Dendritic cell treated with granulocyte-macrophage colony-stimulating factor and Interleukin-4, amounts not matched to agents 40 ng/mL and 50 ng/mL, for 4 days (primary cell): Measurements from ENCODE around the gene RUNX2.

Experiments used
- H3K27ac Mint-ChIP-seq: one replicate; pipeline ENCODE4 v1.8.0; 2022; ENCODE audit warnings: mild to moderate bottlenecking, mixed read lengths
- H3K27me3 Mint-ChIP-seq: one replicate; pipeline ENCODE4 v1.8.0; 2022; ENCODE audit warnings: mild to moderate bottlenecking, mixed read lengths
- H3K36me3 Mint-ChIP-seq: one replicate; pipeline ENCODE4 v1.8.0; 2022; ENCODE audit warnings: low read depth, mixed read lengths
- H3K4me1 Mint-ChIP-seq: one replicate; pipeline ENCODE4 v1.8.0; 2022; ENCODE audit warnings: low read depth, mixed read lengths
- H3K4me3 Mint-ChIP-seq: one replicate; pipeline ENCODE4 v1.8.0; 2022; ENCODE audit warnings: mild to moderate bottlenecking, moderate library complexity, mixed read lengths
- H3K9me3 Mint-ChIP-seq: one replicate; pipeline ENCODE4 v1.8.0; 2022; ENCODE audit warnings: mixed read lengths
- intact Hi-C: fragments of 100-400 bp; cut with micrococcal nuclease; formaldehyde crosslinking; loops from one replicate; pipeline ENCODE4 v1.15.0; 2022

The RUNX2 gene

DNA sequence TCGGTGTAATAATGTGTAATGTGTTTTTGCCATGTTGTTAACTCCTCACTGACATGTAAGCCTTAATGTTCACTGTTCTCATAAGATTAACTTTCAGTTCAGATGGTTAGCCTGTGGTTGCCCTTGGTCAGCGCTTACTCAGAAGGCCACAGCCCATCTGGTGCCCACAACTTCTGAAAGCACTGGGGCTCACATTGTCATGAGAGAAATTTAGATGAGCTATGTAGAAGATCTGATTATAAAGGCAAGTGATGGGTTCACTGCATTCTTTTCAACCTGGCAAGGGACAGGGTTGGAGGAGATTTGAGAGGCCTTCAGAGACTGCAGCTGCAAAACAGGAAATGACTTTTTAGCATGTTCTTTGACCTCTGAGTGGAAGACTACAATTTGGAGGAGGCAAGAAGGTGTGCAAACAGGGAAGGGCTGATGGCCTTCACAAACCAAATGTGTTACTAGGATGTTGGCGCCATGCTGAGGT is 291.9 kb downstream of the RUNX2 start:
- intact Hi-C loops, result no loop called here
- H3K4me3 Mint-ChIP-seq, result no peak overlapping the region
- no peaks in the 10 kb centered on the region for H3K27me3 Mint-ChIP-seq
- H3K36me3 Mint-ChIP-seq, result no peaks in the 10 kb centered on the region
- no peaks in the 10 kb centered on the region for H3K9me3 Mint-ChIP-seq
- no peaks in the 10 kb centered on the region for H3K4me1 Mint-ChIP-seq
- H3K27ac Mint-ChIP-seq, result no peak overlapping the region

GRCh38 chr6:45624228-45624627 is 296.1 kb downstream of the RUNX2 start:
- H3K27me3 Mint-ChIP-seq, result no peaks in the 10 kb centered on the region
- no peaks in the 10 kb centered on the region for H3K36me3 Mint-ChIP-seq
- H3K4me3 Mint-ChIP-seq, result no peak overlapping the region
- H3K9me3 Mint-ChIP-seq, result no peaks in the 10 kb centered on the region
- H3K27ac Mint-ChIP-seq, result no peak overlapping the region
- intact Hi-C loops, result no loop called here
- no peaks in the 10 kb centered on the region for H3K4me1 Mint-ChIP-seq

GRCh38 chr6:45625191-45625664 is 297.1 kb downstream of the RUNX2 start:
- H3K27ac Mint-ChIP-seq, result no peak overlapping the region
- no peaks in the 10 kb centered on the region for H3K4me1 Mint-ChIP-seq
- H3K4me3 Mint-ChIP-seq, result no peak overlapping the region
- no peaks in the 10 kb centered on the region for H3K9me3 Mint-ChIP-seq
- no peaks in the 10 kb centered on the region for H3K36me3 Mint-ChIP-seq
- intact Hi-C loops, result no loop called here
- H3K27me3 Mint-ChIP-seq, result no peaks in the 10 kb centered on the region

GRCh38 chr6:45626087-45626891 is 298.2 kb downstream of the RUNX2 start:
- no peaks in the 10 kb centered on the region for H3K36me3 Mint-ChIP-seq
- no peaks in the 10 kb centered on the region for H3K9me3 Mint-ChIP-seq
- no peak overlapping the region for H3K27ac Mint-ChIP-seq
- intact Hi-C loops, result no loop called here
- H3K27me3 Mint-ChIP-seq, result no peaks in the 10 kb centered on the region
- no peaks in the 10 kb centered on the region for H3K4me1 Mint-ChIP-seq
- no peak overlapping the region for H3K4me3 Mint-ChIP-seq

DNA sequence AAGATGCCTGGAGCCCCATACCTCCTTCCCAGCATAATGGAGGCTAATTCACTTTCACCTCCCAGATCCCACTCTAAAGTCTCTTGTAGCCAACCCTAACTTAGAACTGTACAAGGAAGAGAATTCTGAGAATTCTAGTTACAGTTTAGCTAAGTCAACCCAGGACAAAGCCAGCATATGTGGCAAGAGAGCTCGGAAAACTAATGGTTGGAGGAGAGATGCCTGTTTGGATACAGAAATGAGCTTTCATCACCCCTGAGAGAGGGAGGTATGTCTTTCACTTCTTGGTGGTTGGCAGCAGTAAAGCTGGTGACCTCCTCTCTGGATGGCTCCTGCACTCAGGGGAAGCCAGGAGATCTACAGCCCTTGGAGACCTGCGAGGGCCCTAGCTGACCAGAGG is 302.2 kb downstream of the RUNX2 start:
- Mint-ChIP-seq H3K4me1 (no peaks in the 10 kb centered on the region), H3K27me3 (no peaks in the 10 kb centered on the region), H3K27ac (no peak overlapping the region), H3K9me3 (no peaks in the 10 kb centered on the region), H3K36me3 (no peaks in the 10 kb centered on the region), H3K4me3 (no peak overlapping the region)
- intact Hi-C loops, result no loop called here

DNA sequence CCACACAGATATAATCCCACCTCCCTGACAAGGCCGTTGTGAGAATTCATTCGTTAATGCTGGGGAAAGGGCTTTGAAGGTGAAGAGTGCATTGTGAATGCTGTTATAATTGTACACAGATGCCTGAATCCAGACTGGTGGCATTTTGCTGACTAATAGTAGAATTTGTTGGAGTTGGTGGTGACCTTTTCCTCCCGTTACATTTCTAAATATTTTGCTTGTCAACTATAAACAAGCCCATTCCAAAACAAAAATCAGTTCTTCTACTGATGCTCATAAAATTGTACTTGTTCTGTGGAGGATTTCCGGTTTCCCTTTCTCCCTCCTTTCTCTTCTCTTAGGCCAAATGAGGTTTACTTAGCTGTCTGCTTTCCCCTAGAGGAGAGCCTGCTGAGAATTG is 302.7 kb downstream of the RUNX2 start:
- H3K36me3 Mint-ChIP-seq, result no peaks in the 10 kb centered on the region
- intact Hi-C loops, result no loop called here
- H3K4me1 Mint-ChIP-seq, result no peaks in the 10 kb centered on the region
- no peak overlapping the region for H3K4me3 Mint-ChIP-seq
- H3K27me3 Mint-ChIP-seq, result no peaks in the 10 kb centered on the region
- H3K27ac Mint-ChIP-seq, result no peak overlapping the region
- no peaks in the 10 kb centered on the region for H3K9me3 Mint-ChIP-seq

DNA sequence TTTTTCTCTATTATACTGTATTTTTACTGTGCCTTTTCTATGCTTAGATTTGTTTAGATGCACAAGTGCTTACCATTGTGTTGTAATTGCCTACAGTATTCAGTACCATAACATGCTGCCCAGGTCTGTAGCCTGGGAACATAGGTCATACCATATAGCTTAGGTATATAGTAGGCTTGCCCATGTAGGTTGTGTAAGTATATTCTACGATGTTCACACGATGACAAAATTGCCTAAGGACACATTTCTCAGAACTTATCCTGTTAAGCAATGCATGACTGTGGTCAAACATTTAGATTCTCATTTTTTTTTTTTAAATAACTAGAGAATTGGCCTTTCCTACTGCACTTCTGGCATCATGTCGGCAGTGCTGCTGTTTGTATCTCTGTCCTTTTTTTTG is 303.3 kb downstream of the RUNX2 start:
- no peak overlapping the region for H3K27ac Mint-ChIP-seq
- intact Hi-C loops, result no loop called here
- H3K4me1 Mint-ChIP-seq, result no peaks in the 10 kb centered on the region

DNA sequence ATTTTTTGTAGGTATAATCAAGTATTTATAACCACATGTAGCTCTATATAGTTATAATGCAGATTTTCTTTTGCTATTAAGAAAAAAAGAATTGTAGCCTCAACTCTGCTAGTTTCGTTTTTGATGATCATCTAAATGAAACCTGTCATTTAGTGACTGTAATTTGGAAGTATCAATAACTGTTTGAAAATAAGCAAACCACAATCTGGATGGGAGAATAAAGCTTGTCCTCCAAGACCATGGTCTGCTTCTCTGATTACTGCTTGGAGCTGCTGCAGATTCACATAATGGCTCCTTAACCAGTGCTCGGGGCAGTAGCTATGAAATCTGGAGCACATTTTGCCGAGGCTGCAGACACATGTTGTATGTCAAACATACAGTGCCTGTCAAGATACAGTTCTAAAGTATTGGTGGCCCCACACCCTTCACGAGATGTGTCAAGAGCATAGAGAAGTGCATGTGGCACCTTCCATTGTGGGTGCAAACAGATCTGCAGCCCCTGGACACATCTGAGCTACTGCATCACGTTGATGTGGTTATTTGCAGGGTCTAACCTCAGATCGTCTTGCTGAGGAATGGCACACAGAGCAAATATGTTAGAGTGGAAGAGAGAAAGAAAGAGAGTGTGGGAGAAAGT is 305.3 kb downstream of the RUNX2 start:
- no peak overlapping the region for H3K4me3 Mint-ChIP-seq
- H3K27ac Mint-ChIP-seq, result no peak overlapping the region
- no peaks in the 10 kb centered on the region for H3K9me3 Mint-ChIP-seq
- no peaks in the 10 kb centered on the region for H3K36me3 Mint-ChIP-seq
- intact Hi-C loops, result no loop called here
- H3K4me1 Mint-ChIP-seq, result no peaks in the 10 kb centered on the region
- no peaks in the 10 kb centered on the region for H3K27me3 Mint-ChIP-seq

More for the DNA sequence above, 303.3 kb downstream of the RUNX2 start:
- no peaks in the 10 kb centered on the region for H3K9me3 Mint-ChIP-seq
- H3K36me3 Mint-ChIP-seq, result no peaks in the 10 kb centered on the region
- no peak overlapping the region for H3K4me3 Mint-ChIP-seq
- no peaks in the 10 kb centered on the region for H3K27me3 Mint-ChIP-seq

GRCh38 chr6:45634231-45634630 is 306.1 kb downstream of the RUNX2 start:
- Mint-ChIP-seq H3K27ac (no peak overlapping the region), H3K36me3 (no peaks in the 10 kb centered on the region), H3K9me3 (no peaks in the 10 kb centered on the region)

DNA sequence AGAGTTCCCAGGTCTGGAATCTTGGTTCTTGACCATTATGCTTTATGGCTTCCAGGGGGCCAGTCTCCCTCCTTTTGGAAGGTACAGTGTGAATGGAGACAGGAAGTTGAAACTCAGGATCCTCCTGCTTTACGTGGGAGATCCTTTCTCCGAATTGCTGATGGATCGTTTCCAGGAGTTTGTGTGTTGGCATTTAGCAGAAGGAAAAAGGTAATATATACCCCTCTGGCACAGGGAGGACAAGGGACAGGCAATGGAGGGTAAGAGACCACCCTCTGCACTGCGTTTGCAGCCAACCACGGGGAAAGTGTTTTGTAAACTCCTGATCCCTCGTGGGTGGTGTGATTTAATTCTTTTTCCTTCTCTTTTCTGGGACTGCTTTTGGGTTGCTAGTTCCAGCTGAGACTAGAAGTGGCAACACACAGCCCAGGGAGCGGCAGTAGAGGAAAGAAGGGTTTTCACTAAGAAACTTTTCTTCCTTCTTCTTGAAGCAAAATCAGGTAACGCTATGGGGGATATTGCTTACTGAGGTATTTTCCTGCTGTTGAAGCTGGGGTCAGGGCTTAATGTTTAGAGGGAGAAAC is 307.2 kb downstream of the RUNX2 start:
- no peaks in the 10 kb centered on the region for H3K27me3 Mint-ChIP-seq
- intact Hi-C loops, result no loop called here
- no peaks in the 10 kb centered on the region for H3K4me1 Mint-ChIP-seq
- H3K4me3 Mint-ChIP-seq, result no peak overlapping the region
- H3K9me3 Mint-ChIP-seq, result no peaks in the 10 kb centered on the region
- H3K36me3 Mint-ChIP-seq, result no peaks in the 10 kb centered on the region
- H3K27ac Mint-ChIP-seq, result no peak overlapping the region

More at GRCh38 chr6:45634231-45634630, 306.1 kb downstream of the RUNX2 start:
- intact Hi-C loops, result no loop called here
- Mint-ChIP-seq H3K4me1 (no peaks in the 10 kb centered on the region), H3K4me3 (no peak overlapping the region), H3K27me3 (no peaks in the 10 kb centered on the region)

DNA sequence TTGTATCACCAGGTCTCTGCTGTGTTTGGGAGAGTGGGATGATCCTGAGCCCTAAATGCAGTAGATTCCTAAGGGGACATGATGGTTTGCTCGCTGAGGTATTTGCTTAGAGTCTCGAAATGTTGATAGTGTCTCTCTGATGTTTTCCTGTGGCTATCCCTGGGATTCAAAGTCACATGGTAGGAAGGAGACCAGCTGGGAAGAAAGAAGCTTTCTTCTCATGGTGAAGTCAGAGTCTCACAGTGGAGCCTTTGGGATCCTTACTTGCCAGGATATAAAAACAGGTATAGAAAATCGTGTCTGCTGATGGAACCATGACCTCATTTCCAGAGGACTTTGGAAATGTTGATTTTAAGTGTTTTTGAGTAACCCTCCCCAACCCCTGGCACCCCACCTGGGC is 308.9 kb downstream of the RUNX2 start:
- Mint-ChIP-seq H3K27me3 (no peaks in the 10 kb centered on the region), H3K4me3 (no peak overlapping the region), H3K27ac (no peak overlapping the region), H3K4me1 (no peaks in the 10 kb centered on the region), H3K9me3 (no peaks in the 10 kb centered on the region), H3K36me3 (no peaks in the 10 kb centered on the region)
- intact Hi-C loops, result no loop called here

DNA sequence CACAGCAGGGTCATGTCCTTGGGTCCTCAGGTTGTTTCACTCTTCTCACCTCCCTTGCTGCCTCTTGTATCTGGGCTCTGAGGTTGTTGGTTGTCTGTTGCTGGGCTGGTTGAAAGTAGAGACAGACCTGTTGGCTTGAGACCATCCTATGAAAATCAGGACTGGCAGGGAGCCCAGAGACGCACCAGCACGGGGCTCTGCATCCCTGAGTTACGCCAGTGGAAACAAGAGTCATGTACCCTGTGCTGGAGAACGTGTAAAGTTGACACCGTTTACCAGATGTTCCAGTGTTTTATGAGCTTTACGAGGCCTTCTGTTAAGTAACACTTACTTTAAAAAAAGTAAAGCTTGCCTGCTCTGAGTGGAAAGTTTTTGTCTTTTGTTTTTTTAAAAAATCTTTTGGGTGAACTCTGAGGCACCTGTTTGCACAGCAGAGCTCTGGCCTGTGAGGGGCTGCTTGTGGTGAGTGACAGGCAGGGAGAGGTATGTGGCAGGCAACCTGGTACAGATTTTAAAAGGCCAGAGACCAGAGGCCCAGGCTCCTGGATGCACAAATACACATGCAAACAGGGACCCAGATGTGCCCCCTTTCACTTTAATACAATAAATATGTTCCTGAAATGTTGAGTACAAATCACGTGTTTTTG is 309.6 kb downstream of the RUNX2 start:
- no peaks in the 10 kb centered on the region for H3K36me3 Mint-ChIP-seq
- no peak overlapping the region for H3K4me3 Mint-ChIP-seq
- H3K27ac Mint-ChIP-seq, result no peak overlapping the region
- H3K9me3 Mint-ChIP-seq, result no peaks in the 10 kb centered on the region
- H3K4me1 Mint-ChIP-seq, result no peaks in the 10 kb centered on the region
- H3K27me3 Mint-ChIP-seq, result no peaks in the 10 kb centered on the region
- intact Hi-C loops, result no loop called here

GRCh38 chr6:45640081-45640491 is 312.0 kb downstream of the RUNX2 start:
- Mint-ChIP-seq H3K36me3 (no peaks in the 10 kb centered on the region), H3K4me3 (no peak overlapping the region), H3K27ac (no peak overlapping the region), H3K4me1 (peaks cover 5% of the 10 kb centered on the region), H3K27me3 (peaks cover 3% of the 10 kb centered on the region), H3K9me3 (no peaks in the 10 kb centered on the region)
- intact Hi-C loops, result no loop called here

GRCh38 chr6:45640811-45641210 is 312.7 kb downstream of the RUNX2 start:
- Mint-ChIP-seq H3K27me3 (peaks cover 3% of the 10 kb centered on the region), H3K4me3 (no peak overlapping the region), H3K9me3 (no peaks in the 10 kb centered on the region), H3K4me1 (peaks cover 5% of the 10 kb centered on the region), H3K27ac (no peak overlapping the region), H3K36me3 (no peaks in the 10 kb centered on the region)
- intact Hi-C loops, result no loop called here
